ENCODE results near the gene ZC3H4.
"Not testable (repeated sequence)": the region's sequence is repeated elsewhere in the genome, so short reads cannot be mapped to it uniquely, and the experiment has no call there.

ZC3H4 gene

GRCh38 chr19:47112997-47113849, at the start of gene ZC3H4:
ZC3H4 (minus strand) TSS chr19:47113776; CDS start chr19:47112584, 1,192 bp downstream.
- DNase-seq, result peak; percentile 100

GRCh38 chr19:47161876-47162489, 48.4 kb upstream of the ZC3H4 start:
- no peak for DNase-seq

DNA sequence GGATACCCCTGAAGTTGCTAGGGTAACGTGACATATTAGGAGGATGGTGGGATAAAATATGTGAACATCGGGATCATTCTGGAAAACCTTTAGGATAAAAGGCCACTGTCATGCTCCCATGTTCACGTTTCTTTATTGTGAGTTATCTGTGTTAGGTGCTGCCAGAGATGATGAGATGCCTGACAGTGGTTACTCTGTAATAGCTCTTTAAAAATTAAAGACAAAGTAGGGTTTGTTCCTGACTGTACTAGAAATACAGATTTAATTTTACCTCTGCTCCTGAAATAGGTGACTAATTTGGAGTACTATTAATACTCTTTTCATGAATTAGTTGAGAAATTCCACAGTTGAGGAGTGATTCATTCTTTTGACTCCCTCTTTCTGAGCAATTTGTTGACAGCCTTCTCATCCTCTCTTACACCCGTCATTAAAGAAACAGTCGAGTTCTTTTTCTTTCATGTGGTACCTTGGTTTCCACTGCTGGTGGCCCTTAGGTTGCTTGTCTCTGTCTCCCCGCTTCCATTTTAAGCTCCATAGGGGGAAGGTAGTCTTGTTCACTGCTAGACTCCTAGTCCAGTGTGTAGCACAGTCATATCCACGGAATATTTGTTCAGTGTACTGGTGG, 45.4 kb upstream of the ZC3H4 start:
- peak; percentile 78 for DNase-seq

GRCh38 chr19:47158367-47158791, 44.8 kb upstream of the ZC3H4 start:
- no peak for DNase-seq

DNA sequence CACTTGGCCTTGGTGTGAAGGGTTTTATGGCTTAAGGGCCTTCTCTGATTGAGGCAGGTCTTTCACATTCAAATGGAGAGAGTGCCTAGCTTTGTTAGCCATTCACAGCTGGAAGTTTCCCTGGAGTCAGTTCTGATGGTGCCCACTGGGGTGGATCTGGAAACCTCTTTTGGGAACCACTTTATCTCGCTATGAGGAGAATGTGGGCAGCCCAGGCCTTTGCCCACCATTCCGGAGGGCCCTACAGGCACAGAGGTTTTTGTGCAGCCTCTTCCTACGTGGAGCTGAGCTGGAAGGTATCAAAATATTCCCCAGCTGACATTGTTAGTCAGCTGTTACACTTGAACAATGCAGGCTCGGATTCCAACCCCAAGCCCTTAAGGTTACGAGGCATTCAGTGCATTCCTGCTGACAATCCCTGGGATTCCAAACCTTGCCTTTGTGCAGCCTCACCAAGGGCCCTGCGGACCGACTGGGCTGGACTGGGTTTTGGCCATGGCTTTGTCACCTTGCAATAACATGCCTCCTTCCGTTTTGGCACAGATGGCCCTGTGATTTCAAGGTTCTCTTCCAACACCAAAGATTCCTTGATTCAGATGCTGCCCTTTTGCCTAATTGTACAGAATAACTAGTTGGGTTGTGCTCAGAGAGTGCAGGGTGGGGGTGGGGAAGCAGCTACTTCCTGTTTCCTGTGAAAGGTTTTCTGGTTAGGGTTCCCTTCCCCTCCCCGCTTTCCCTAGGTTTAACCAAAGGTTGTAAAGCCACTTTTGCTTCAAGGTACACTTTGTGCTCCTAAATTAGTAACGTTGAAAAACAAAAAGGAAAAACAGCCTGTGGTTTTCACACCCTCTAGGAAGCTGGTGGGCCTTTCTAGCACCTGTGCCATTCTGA, 44.1 kb upstream of the ZC3H4 start:
- DNase-seq, result peak; percentile 74

DNA sequence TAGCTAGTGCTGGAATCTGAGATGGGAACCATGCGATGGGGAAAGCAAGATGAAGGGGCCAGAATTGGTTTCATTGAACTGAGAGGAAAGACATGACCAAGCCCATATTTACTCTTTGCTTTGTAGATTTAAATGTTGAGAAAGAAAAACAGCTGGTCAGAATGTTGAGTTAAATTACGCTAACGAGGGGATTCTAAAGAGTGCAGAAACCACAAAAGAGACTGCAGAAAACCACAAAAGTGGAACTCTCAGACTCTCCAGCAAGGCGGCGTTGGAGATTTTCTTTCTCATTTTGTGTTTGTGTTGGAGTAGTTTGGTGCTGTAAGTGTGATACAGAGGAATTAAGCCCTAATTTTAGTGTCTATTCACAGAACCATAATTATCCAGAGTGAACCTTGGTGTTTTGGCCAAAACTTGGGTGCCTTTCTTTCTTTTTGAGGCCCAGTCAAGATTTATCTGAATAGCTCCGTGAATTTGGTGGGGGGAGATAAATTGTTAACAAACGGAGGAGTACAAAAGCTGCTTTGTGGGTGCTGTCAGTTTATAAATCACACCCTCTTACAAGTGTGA, 43.4 kb upstream of the ZC3H4 start:
- no peak for DNase-seq

DNA sequence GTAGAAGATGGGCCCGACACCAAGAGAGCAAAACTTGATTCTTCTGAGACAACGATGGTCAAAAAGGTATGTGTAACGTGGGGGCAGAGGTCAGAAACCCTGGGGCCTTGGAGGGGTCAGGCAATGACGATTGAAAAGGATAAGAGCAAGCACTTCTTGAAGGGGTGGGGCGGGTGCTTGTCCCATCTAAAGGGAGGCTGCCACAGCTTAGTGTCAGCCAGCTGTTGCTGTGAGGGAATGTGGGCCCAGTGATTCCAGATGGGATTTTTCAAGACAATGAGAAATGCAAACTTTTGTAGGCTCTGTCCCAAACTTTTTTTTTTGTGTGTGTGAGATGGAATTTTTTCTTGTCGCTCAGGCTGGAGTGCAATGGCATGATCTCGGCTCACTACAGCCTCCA, 41.6 kb upstream of the ZC3H4 start:
- no peak for DNase-seq

DNA sequence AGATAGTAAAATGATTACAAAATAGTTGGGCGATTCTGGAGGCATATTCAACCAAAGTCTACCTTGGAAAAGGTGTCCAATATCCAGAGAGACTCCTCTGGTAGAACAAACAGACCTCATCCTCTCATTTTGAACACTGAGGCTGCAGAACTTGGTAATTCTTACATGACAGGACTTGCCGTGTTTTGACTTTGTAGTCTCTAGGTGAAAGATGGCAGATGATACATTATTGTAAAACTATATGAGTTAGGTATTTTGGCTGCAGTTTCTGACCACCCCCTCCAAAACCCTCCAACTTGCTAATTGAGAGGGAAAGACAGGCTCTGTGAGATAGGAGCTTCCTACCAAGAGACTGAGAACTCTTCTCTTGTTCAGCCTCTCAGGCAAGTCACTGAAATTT, 39.7 kb upstream of the ZC3H4 start:
- no peak for DNase-seq

DNA sequence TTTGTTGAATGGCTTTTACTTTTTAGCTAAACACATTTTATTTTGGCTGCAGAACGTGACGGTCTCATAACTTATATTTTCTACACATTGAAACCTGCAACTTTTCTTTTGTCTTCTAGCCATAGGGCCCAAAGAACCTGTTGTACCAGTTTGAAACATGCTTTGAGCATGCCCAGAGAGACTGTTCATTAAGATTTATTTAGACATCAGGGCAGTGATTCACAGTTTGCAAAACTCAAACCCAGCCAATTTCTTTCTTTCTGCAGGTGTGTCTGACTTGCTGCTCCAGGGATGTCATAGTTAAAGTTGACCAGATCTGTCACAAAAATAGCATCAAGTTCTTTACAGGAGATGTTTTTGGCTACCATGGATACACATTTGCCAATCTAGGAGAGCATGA, 39.1 kb upstream of the ZC3H4 start:
- no peak for DNase-seq

GRCh38 chr19:47152205-47152604, 38.6 kb upstream of the ZC3H4 start:
- DNase-seq, result no peak

- no peak for DNase-seq
Measured at GRCh38 chr19:47151627-47152026, 38.1 kb upstream of the ZC3H4 start.

DNA sequence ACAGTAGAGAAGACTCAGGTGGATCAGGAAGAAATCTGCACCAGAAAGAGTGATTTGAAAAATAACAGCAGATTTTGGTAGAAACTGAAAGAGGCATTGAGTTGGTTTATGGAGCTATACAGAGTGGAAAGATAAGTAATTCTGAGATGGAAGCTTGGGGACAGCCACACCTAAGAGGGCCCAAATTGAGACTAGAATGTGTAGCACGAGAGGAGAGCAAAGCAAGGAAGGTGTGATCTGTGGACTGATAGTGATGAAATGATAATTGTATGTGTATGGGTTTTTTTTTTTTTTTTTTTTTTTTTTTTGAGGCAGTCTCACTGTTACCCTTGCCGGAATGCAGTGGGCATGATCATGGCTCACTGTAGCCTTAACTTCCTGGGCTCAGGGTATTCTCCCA, 33.3 kb upstream of the ZC3H4 start:
- DNase-seq, result no peak

DNA sequence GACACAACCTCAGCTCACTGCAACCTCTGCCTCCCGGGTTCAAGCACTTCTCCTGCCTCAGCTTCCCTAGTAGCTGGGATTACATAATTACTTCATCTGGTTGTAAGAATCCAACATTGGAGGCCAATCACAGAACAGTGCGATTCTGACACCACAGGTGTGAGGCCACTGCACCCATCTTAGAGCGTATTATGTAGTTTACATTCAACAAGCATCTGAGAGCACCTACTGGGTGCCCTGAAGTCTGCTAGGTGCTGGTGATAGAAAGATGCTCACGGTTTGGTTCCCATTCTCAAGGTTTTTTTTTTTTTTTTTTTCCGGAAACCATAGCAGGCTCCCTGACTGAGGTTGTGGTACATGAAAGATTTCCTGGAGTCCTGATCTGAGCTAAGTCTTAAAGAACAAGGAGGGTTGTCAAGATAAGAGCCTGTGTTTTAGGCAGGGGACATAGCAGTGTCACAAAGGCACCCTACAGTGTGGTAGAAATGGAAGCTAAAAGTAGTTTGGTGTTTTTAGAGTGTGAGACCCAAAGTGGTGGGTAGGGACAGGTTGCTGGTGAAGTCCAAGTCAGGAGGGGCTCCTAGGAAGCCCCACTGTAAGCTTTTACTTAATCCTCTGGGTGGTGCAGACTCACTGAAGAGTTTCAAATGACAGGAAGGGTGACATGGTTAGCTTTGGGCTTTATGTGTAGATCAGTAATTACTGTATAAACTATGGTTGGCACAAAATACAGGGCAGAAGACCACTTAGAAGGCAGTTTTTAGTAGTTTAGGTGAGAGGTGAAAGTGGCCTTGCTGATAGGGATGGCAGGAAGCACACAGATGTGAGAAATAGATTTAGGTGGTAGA, 32.3 kb upstream of the ZC3H4 start:
- no peak for DNase-seq

GRCh38 chr19:47144630-47145029, 31.1 kb upstream of the ZC3H4 start:
- DNase-seq, result no peak

DNA sequence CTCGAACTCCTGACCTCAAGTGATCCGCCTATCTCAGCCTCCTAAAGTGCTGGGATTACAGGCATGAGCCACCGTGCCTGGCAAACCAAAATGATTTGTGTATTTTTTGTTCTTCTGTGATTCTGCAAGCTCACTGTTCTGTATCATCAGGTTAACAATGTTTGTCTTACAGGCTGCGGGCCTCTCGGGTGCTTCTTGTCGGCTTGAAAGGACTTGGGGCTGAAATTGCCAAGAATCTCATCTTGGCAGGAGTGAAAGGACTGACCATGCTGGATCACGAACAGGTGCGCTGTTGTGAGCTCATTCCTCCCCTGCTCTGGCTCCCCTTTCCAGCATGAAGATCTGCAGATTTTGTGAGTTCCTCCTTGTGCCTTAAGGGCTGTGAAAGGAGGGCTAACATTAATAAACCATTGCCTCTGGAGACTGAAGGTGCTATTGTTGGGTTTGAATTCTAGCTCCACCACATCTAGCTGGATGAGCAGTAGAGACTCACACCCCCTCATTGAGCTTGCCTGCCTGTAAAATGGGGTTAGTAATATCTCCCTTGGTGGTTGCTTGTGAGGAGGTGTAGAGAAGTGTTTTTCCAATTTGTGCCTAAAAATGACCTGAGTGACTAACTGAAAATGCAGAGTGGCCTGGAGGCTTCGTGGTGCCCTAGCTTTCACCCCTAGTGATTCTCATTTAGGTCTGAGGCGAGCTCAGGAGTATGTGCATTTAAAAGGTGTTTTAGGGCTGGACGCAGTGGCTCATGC, 29.9 kb upstream of the ZC3H4 start:
- DNase-seq, result no peak

GRCh38 chr19:47142779-47143178, 29.2 kb upstream of the ZC3H4 start:
- no peak for DNase-seq

- DNase-seq, result no peak
Measured at GRCh38 chr19:47141695-47142094, 28.1 kb upstream of the ZC3H4 start.

- not testable (repeated sequence) for DNase-seq
Measured at GRCh38 chr19:47141252-47141651, 27.7 kb upstream of the ZC3H4 start.

GRCh38 chr19:47135156-47135555, 21.6 kb upstream of the ZC3H4 start:
- DNase-seq, result no peak

DNA sequence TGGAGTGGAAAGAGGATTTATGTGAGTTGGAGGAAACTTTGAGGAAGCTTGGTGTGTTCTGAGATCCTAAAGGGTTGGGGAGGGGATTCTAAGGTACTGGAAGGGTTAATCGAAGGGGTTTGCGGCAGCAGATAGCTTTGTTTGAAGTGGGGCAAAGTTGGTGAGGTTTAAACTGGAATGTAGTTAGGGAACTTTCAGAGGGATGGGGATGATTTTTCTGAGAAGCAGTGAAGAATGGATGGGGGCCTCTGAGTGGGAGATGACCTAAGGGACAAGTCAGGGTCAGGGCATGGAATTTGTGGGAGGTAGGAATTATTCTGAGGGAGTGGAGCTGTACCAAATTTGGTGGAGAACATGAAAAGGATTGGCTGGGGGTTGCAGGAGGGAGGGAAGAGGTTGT, 21.0 kb upstream of the ZC3H4 start:
- DNase-seq, result no peak

GRCh38 chr19:47133021-47133471, 19.5 kb upstream of the ZC3H4 start:
- DNase-seq, result no peak

Data from activated effector memory CD4-positive, alpha-beta T cell treated with anti-CD3 and anti-CD28 coated beads, Interleukin-2, amount 50 U/mL, for 16 hours (primary cell).